Caco-2 (cell line): Measurements from ENCODE around the gene RNF207. TPM values are rescaled to one million over a fixed set of nuclear protein-coding genes. Genes with fewer than 3 reads are reported as not detected.

ENCODE experiments used
- BruUV-seq: library from RNA; stranded (reverse); fragments of 400-500 nt; replicated peaks from 2 replicates; lab custom pipeline; 2021; lab: Mats Ljungman, UMichigan
- CTCF ChIA-PET: fragments of 300-600 bp; sonication (Branson Sonifier 250); formaldehyde crosslinking; loops from one replicate; lab custom pipeline; 2022; ENCODE audit warnings: antibody characterized with exemption; lab: Charles Lee
- POLR2A ChIA-PET: fragments of 300-600 bp; sonication (Branson Sonifier 250); formaldehyde crosslinking; loops from one replicate; lab custom pipeline; 2022; ENCODE audit warnings: antibody characterized with exemption; lab: Charles Lee
- DNase-seq, 2 experiments: peaks; one replicate each; pipeline versions ENCODE4 v3.0.0 to v3.0.0-alpha.2; 2020 to 2022
- H3K27me3 ChIP-seq: replicated peaks from 2 replicates; pipeline ENCODE4 v1.6.0; 2011; ENCODE audit warnings: low read length; ENCODE audit not compliant: control insufficient read depth, insufficient read depth
- H3K36me3 ChIP-seq: 2 replicates; pipeline ENCODE4 v1.5.1; 2011; ENCODE audit warnings: low read length; ENCODE audit not compliant: control insufficient read depth, insufficient read depth
- H3K4me1 ChIP-seq: fragments of 250-450 bp; sonication (Bioruptor Pico); 2 replicates; pipeline ENCODE4 v1.5.1; 2020; ENCODE audit warnings: mild to moderate bottlenecking
- H3K4me3 ChIP-seq: 2 replicates; pipeline ENCODE4 v1.5.1; 2011; ENCODE audit warnings: low read depth, mild to moderate bottlenecking, control low read depth, low read length
- H3K9me3 ChIP-seq: fragments of 250-450 bp; sonication (Bioruptor Pico); 2 replicates; pipeline ENCODE4 v1.5.1; 2020; ENCODE audit warnings: mild to moderate bottlenecking, moderate library complexity
- H3K27ac Mint-ChIP-seq: one replicate; pipeline ENCODE4 v1.8.0; 2022; ENCODE audit warnings: mixed read lengths; ENCODE audit not compliant: unreplicated experiment
- H3K27me3 Mint-ChIP-seq: one replicate; pipeline ENCODE4 v1.8.0; 2022; ENCODE audit warnings: mixed read lengths; ENCODE audit not compliant: insufficient read depth, unreplicated experiment
- H3K36me3 Mint-ChIP-seq: one replicate; pipeline ENCODE4 v1.8.0; 2022; ENCODE audit warnings: mild to moderate bottlenecking, mixed read lengths; ENCODE audit not compliant: insufficient read depth, unreplicated experiment
- H3K4me1 Mint-ChIP-seq: one replicate; pipeline ENCODE4 v1.8.0; 2022; ENCODE audit warnings: low read depth, mixed read lengths; ENCODE audit not compliant: unreplicated experiment
- H3K4me3 Mint-ChIP-seq: one replicate; pipeline ENCODE4 v1.8.0; 2022; ENCODE audit warnings: mild to moderate bottlenecking, moderate library complexity, mixed read lengths; ENCODE audit not compliant: unreplicated experiment
- H3K9me3 Mint-ChIP-seq: one replicate; pipeline ENCODE4 v1.8.0; 2022; ENCODE audit warnings: mixed read lengths; ENCODE audit not compliant: unreplicated experiment
- intact Hi-C: fragments of 100-400 bp; cut with micrococcal nuclease; formaldehyde crosslinking; loops from one replicate; pipeline ENCODE4 v1.10.0; 2022; ENCODE audit not compliant: unreplicated experiment
- total RNA-seq: library from RNA; stranded (reverse); gene quantifications from 2 replicates; pipeline ENCODE4 v1.2.3, GENCODE V29; 2022
- TF ChIP-seq, protein P1 (sequence below), 2 experiments: fragments of 200-600 bp in 1 of 2; IDR thresholded peaks; 1 replicate in 1 of 2; 2 replicates in 1 of 2; pipeline versions ENCODE4 v1.5.1 to v1.8.0; 2011 to 2022; ENCODE audit warnings: antibody characterized with exemption in 1 of 2, control low read depth in 1 of 2, inconsistent platforms in 1 of 2, low read depth in 1 of 2, low read length in 1 of 2, mild to moderate bottlenecking in 1 of 2, moderate library complexity in 1 of 2; ENCODE audit not compliant: insufficient read depth in 1 of 2, severe bottlenecking in 1 of 2, unreplicated experiment in 1 of 2

Gene RNF207
- total RNA-seq, 1 experiment from 2014 or later = 27.4 TPM

DNA sequence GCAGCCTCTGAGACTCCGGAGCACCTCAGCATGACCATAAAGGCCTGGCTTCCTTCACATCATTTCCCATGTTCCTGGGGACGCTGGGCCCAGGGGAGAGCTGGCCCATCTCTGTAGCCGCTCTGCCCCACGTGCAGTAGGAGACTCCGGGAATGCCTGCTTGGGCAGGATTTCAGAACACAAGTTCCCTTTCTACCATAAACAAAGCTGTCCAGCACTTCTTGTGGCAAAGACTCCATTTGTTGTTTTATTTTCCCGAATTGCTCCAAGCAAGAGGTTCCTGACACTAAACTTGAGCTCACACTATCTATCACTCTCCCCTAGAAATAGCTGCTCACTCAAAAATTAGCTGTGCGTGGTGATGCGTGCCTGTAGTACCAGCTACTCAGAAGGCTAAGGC is 47.7 kb upstream of the RNF207 start:
- peak overlapping the region; percentile 85 for H3K27ac Mint-ChIP-seq
- peaks cover 6% of the 10 kb centered on the region for H3K36me3 Mint-ChIP-seq
- Histone ChIP-seq H3K27me3 (no peaks in the 10 kb centered on the region), H3K9me3 (no peaks in the 10 kb centered on the region), H3K36me3 (no peaks in the 10 kb centered on the region), H3K4me3 (no peak overlapping the region), H3K4me1 (peaks cover 19% of the 10 kb centered on the region)
- CTCF ChIA-PET = interaction anchor here (0.6 to 1.4 kb wide), 2 partner anchors 37 to 87 kb away, joined by 4 read pairs; no protein-coding TSS in a partner anchor
- H3K4me1 Mint-ChIP-seq = peaks cover 14% of the 10 kb centered on the region
- TF ChIP-seq, protein P1, sequence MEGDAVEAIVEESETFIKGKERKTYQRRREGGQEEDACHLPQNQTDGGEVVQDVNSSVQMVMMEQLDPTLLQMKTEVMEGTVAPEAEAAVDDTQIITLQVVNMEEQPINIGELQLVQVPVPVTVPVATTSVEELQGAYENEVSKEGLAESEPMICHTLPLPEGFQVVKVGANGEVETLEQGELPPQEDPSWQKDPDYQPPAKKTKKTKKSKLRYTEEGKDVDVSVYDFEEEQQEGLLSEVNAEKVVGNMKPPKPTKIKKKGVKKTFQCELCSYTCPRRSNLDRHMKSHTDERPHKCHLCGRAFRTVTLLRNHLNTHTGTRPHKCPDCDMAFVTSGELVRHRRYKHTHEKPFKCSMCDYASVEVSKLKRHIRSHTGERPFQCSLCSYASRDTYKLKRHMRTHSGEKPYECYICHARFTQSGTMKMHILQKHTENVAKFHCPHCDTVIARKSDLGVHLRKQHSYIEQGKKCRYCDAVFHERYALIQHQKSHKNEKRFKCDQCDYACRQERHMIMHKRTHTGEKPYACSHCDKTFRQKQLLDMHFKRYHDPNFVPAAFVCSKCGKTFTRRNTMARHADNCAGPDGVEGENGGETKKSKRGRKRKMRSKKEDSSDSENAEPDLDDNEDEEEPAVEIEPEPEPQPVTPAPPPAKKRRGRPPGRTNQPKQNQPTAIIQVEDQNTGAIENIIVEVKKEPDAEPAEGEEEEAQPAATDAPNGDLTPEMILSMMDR (IDR thresholded peaks at IDR 0.05; ENCODE audit: insufficient read depth in 1 of 2, low read depth in 1 of 2, low read length in 1 of 2, severe bottlenecking in 1 of 2, unreplicated experiment in 1 of 2) = no peak
- POLR2A ChIA-PET = no interaction called here
- no peaks in the 10 kb centered on the region for H3K9me3 Mint-ChIP-seq
- no peak for DNase-seq
- H3K4me3 Mint-ChIP-seq = peak overlapping the region; percentile 56
- no TSS peak for BruUV-seq
- intact Hi-C loops = no loop called here
- no peaks in the 10 kb centered on the region for H3K27me3 Mint-ChIP-seq

DNA sequence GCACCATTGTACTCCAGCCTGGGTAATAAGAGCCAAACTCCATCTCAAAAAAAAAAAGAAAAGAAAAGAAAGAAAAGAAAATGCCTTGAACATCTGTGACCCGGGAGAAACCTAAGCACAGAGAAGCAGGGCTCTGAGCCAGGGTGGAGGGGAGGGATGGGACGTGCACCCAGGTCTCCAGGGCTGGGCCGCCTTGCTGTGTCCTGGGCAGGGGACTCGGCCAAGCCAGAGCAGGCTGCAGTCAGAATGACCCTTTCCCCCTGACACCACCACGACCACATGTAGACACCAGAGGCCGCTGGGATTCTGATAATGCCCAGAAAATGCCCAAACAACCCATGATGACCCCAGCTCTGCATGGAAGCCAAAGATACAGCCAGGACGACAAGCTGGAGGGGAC is 43.6 kb upstream of the RNF207 start:
- Mint-ChIP-seq H3K27me3 (peaks cover 5% of the 10 kb centered on the region), H3K4me1 (peaks cover 10% of the 10 kb centered on the region), H3K36me3 (peaks cover 6% of the 10 kb centered on the region), H3K9me3 (no peaks in the 10 kb centered on the region), H3K27ac (no peak overlapping the region), H3K4me3 (no peak overlapping the region)
- ChIA-PET CTCF (interaction anchor here (1.3 kb wide), 1 partner anchor 82 kb away, joined by 3 read pairs; no protein-coding TSS in a partner anchor), POLR2A (no interaction called here)
- no peak overlapping the region for H3K4me3 ChIP-seq
- H3K9me3 ChIP-seq = no peaks in the 10 kb centered on the region
- BruUV-seq = no TSS peak
- intact Hi-C loops = loop anchor here (10.0 kb wide), 1 partner anchor 58 kb away; no protein-coding TSS in a partner anchor
- no peaks in the 10 kb centered on the region for H3K27me3 ChIP-seq
- TF ChIP-seq, protein P1 (IDR thresholded peaks at IDR 0.05; ENCODE audit: insufficient read depth in 1 of 2, low read depth in 1 of 2, low read length in 1 of 2, severe bottlenecking in 1 of 2, unreplicated experiment in 1 of 2) = no peak
- no peaks in the 10 kb centered on the region for H3K36me3 ChIP-seq
- peaks cover 10% of the 10 kb centered on the region for H3K4me1 ChIP-seq
- no peak for DNase-seq

DNA sequence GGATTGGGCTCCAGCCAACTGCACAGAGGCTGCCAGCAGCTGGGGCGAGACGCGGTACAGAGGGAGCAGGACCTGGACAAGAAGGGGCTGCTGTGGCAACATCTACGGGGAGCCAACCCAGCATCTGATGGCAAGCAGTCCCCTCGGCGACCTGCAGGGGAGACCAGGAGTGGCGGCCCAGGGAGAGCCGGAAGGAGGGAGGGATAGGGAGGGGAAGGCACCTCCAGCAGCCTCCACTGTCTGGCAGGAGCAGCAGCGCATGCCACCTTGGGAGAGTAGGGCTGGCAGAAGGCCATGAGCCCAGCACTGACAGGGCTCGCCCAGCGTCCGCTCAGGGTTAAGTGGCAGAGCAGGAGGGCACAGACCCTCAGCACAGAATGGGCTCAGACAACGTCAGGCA is 43.1 kb upstream of the RNF207 start:
- H3K36me3 Mint-ChIP-seq = peaks cover 6% of the 10 kb centered on the region
- peaks cover 5% of the 10 kb centered on the region for H3K27me3 Mint-ChIP-seq
- ChIA-PET POLR2A (no interaction called here), CTCF (interaction anchor here (1.3 kb wide), 1 partner anchor 82 kb away, joined by 3 read pairs; no protein-coding TSS in a partner anchor)
- H3K4me3 Mint-ChIP-seq = no peak overlapping the region
- no peak for DNase-seq
- intact Hi-C loops = loop anchor here (10.0 kb wide), 1 partner anchor 58 kb away; no protein-coding TSS in a partner anchor
- H3K36me3 ChIP-seq = no peaks in the 10 kb centered on the region
- H3K4me1 ChIP-seq = 0 out of 2 replicates have a peak, but pooled peaks cover 6% of the 10 kb centered on the region
- H3K9me3 ChIP-seq = no peaks in the 10 kb centered on the region
- TF ChIP-seq, protein P1 (IDR thresholded peaks at IDR 0.05; ENCODE audit: insufficient read depth in 1 of 2, low read depth in 1 of 2, low read length in 1 of 2, severe bottlenecking in 1 of 2, unreplicated experiment in 1 of 2) = no peak
- H3K4me3 ChIP-seq = no peak overlapping the region
- no TSS peak for BruUV-seq
- H3K27ac Mint-ChIP-seq = no peak overlapping the region
- no peaks in the 10 kb centered on the region for H3K27me3 ChIP-seq
- H3K9me3 Mint-ChIP-seq = no peaks in the 10 kb centered on the region
- H3K4me1 Mint-ChIP-seq = peaks cover 7% of the 10 kb centered on the region
